NK-92 (cell line): ENCODE results near the gene TUT1.
"Not testable (repeated sequence)": the region's sequence is repeated elsewhere in the genome, so short reads cannot be mapped to it uniquely, and the experiment has no call there.

Source experiments
- DNase-seq: peaks from one replicate; lab custom pipeline; 2025; ENCODE audit not compliant: unreplicated experiment; lab: John Stamatoyannopoulos, UW

Gene TUT1

DNA sequence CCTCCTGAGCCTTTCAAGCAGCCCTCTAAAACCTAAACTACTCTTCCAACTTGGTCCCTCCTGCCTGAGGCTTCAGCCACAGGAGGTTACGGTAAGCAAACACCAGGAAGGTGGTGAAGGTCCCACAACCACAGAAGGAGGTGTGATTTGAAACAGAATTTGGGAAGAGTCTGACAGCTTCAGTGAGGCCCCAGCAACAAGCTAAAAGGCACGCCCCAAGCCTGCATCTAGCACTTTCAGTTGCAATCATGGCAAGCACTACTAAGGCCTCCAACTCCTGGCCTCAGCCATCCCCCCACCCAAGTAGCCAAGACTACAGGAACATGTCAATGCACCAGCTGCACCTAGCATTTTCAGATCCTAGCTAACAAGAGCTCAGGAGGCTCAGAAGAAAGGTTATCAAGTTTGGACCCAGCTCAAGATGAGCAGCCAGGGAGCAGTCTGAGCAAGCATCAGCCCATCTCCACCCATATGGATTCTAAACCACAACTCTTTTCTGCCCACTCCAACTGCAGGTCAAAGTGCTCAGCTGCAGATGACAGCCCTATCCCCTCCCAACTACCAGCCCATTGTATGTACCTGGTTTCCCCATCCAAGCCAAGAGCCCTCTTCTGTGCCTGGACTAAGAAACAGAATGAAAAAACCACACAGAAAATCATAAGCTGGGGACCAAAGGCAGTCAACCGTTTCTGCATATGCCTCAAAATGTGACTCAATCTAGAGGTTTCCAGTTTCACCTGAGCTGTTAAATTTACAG, 34.3 kb downstream of the TUT1 start:
- no peak for DNase-seq

DNA sequence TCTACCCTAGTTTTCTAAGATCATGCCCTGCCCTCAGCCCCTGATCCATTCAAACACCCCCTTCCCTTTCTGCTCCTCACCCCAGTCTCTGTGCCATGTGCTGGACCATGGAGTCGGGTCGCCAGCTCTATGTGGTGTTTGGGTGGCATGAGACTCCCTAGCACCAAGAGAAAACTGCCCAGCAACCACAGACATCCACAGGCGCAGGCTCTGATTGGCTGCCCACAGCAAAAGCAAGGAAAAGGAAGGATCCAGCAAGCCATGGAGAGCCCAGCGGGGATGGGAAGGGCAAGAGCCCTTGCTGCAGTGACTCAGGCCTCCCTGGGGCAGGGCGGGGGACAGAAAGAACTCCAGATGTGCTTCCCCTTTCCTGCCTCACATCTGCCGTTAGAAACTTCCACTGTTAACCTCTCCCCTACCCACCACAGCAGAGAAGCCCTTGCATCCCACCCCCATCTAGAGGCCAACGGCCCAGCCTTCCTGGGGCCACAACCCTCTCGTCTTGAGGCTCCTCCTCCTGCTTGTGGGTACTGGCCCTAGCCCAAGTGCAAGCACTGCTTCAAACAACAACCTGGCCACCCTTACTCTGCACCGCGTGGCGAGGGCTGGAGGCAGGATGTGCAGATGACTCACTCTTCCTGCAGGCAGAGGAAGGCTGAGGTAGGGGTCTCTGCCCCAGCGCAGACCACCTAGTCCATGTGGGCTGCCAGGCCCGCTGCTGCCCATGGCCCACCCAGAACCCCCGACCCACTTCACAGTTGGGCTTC, 35.0 kb downstream of the TUT1 start:
- no peak for DNase-seq

DNA sequence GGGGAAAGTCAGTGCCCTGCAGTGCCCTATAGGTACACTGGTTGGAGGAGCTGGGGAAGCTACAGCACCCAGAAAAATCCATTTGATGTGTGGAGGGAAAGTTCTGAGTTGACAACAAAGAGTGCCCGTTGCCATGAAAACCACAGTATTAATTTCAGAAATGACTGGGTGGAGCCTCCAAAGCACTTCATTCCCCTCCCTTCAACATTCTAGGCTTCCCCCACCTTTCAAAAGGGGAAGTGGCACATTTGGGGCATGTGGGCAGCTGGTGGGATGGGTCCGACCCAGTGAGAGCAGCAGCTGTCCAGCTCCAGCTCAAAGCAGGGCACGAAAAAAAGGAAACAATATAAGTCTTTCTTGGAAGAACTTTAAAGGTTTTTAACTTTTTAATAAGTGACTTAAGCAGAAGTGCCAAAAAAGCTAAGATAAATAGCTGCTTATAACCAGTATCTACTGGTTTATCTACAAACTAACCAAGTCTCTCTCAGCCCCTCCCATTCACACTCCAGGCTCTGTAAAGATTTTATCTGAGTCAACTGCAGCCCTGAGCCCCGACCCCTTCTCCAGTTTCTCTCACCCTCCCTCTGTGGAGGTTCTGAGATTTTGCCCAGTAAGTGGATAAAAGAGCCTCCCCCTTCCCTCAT, 35.7 kb downstream of the TUT1 start:
- no peak for DNase-seq

DNA sequence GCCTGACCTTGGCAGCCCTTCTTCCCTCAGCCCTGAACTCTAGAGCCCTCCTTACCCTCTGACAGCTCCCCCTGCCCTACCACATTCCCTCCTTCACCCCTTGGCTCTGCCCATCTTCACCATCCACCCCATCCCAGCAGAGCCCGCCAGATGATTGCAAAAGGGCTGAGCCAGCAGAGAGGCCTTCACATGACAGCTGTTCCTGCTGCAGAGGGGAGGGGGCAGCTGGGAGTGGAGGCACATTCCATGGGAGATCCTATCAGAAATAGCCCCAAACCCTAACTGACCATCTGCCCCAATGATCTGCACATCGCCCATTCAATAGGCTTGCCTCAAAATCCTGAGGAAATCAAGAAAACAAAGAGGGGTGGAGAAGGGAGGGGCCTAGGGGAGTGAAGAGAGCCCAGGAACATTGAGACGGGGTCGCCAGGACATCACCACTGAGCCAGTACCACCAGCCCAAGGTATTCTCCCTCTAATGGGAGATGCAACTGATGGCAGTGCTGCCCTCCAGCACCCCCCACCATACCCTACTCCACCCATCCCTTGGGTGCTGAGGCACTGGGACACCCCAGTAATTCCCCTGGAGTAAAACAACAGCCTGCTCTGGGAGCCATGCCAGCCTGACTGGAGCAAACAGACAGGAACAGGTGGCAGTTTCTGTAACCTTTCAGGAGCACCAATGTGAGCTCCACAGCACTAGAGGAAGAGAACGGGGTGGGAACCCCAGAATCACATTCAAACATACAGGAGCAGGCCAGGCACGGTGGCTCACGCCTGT, 36.7 kb downstream of the TUT1 start:
- DNase-seq: no peak

DNA sequence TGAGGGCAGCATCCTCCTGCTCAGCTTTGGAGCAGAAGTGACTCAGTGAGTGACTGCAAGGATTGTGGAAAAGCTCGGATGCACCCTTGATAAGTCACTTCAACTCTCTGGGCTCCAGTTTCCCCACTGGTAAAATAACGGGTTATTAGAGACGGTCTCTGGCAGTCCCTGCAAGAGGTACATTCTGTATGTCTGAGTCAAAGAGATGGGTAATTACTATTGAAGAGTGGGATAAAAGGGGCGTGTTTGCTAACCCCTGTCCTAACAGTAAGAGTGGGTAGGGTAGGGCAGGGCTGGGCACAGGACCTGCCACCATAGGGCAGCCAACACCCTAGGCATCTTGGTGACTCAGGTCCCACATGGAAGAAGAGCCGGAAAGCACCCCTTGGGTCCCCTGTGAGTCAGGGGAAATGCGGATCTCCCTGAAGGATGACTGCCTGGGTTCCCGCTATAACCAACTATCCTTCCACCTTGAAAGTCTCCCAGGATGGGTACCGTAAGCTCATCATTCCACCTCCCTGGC, 37.4 kb downstream of the TUT1 start:
- no peak for DNase-seq

DNA sequence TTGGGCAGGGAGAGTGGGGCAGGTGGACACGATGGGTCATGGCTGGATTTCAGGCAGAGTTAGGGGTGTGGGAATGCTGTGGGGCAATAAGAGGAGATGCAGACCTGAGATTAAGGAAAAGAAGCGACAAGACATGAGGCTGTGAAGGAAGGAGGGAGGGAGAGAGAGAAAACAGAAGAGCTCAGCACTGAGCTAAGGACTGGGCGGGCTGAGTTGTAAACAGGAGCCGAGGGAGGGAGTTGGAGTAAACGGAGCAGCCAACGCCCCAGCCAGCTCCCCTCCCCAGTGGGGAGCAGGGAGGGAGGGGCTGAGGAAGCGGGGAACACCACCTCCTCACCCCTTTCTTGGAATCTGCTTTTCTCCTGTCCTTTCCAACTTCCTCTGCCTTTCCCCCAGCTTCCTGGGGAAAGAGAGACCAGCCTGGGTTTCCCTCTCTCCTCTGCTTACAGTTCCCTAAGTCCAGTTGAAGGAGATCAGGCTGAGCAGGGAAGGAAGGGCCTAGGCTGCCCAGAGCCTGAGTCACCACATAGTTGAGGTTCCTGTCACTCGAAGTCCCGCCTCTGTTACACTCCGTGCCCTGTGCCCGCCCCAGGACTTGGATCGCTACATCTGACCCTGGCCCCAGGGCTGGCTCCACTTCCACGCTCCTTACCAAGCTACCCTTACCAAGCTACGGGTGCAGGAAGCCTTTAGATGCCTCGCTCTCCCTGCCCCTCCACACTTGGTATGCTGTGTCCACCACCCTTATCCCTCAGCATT, 38.1 kb downstream of the TUT1 start:
- no peak for DNase-seq

DNA sequence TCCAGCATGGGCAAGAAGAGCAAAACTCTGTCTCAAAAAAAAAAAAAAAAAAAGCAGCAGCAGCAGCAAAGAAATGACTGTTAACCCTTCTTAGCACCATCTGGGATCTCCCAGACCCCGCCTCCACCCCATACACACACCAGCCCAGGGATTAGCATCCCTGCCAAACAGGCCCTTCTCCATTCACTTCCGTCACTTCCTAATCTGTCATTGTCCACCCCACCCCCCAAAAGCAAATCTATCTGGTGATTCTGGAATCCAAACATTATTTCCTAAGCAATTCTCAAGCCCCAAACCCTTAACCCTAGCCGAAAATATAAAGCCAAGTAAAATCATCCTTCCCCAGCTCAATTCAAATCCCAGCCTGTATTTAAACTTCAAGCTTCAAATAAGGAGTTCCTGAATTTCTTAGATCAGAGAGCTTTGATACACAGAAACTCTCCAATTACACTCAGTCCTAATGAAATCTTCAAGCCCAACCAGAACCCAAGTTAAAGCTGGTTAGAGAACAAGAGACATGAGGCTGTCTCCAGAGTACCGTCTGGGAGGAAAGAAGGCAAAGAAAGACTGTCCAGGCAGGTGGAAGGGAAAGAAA, 38.7 kb downstream of the TUT1 start:
- DNase-seq: no peak

DNA sequence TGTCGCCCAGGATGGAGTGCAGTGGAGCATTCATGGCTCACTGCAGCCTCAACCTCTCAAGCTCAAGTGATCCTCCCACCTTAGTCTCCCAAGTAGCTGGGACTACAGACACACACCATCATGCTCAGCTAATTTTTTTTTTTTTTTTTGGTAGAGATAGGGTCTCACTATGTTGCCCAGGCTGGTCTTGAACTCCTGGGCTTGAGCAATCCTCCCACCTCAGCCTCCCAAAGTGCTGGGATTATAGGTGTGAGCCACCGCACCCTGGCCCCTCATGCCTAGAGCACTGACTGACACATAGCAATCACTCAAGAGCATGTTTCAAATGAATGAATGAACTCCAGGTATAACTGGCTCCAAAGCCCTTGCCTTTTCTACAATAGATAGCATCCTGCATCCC, 40.8 kb downstream of the TUT1 start:
- DNase-seq: not testable (repeated sequence)

DNA sequence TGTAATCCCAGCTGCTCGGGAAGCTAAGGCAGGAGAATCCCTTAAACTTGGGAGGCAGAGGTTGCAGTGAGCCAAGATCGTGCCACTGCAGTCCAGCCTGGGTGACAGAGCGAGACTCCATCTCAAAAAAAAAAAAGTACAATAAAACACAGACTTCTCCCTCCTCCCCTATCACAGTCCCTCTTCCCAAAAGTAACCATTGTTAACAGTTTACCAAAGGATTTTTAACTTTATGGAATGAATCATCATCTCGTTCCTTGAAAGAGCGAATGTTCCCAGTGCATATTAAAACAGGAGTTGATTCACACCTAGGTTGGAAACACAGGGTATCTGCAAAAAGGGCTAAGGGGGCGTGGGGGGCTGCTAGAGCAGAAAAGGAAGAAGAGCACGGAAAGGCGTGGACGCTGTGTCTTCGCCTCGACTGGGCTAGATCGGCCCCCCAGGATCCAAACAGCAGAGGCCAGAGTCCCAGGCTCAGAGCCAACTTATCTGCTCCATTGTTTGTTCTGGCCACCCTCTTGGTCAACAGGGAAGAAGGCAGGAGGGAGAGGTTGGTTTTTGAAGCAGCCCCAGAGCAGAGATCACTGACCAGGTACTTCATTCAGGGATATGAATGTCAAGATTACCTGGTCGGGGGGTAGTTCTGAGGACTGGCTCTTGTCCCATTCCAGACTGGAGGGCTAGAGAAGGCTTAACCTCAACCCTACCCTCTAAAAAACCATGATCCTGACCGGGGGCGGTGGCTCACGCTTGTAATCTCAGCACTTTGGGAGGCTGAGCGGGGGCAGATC, 42.6 kb downstream of the TUT1 start:
- DNase-seq: no peak

DNA sequence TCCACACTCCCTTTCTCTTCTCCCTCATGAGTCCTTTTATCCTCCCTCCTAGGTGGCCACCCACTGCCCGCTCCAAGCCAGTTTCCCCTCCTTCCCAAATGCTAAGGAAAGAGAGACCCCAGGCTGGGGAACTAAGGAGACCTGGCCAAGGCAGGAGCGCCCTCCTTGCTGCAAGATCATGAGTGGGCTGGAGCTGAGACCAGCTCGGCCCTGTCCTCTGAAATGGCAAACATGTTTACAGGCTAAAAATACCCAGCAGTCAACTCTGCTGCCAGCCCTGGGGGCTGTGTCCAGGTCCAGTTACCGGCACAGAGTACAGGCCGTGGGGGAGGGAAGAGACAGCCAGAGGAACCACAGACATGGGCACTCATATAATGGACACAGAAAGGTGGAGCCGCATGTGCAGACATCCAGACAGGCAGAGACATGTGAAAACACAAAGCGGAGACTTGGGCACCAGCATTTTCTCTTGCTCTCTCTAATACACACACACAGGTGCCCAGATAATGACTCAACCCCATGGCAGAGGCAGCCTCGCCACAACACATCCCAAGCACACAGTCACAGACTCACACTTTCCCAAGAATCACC, 43.5 kb downstream of the TUT1 start:
- DNase-seq: no peak

DNA sequence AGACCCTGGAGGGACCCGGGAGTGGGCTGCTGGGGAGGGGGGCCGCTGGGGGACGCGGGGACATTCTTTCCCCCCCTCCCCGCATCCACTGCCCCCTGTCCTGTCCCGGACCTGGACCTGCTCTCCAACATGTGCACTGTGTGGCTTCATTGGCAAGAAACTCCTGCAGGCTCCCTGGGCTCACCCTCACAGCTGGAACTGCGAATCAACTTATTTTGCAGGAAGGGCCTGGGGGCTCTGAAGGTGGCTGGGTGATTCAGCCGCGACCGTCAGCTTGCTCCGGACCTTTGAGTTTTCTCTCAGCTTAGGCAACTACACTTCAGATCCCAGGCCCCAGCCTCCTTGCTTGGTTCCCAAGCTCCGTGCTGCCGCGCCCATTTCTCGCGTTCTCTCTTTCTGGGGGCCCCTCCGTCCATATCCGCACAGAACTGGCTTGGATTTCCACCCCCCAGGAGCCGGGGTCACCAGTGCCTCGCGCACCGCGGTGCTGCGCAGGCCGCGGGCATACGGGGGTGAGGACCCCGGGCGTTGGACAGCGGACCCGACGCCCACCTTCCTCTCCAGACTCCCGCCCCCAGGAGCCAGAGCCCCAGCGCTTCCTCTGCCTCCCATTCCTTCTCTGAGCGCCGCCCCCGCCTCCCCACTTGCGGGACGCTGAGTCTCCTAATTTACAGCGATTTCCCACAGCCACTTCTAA, 44.2 kb downstream of the TUT1 start:
- no peak for DNase-seq

DNA sequence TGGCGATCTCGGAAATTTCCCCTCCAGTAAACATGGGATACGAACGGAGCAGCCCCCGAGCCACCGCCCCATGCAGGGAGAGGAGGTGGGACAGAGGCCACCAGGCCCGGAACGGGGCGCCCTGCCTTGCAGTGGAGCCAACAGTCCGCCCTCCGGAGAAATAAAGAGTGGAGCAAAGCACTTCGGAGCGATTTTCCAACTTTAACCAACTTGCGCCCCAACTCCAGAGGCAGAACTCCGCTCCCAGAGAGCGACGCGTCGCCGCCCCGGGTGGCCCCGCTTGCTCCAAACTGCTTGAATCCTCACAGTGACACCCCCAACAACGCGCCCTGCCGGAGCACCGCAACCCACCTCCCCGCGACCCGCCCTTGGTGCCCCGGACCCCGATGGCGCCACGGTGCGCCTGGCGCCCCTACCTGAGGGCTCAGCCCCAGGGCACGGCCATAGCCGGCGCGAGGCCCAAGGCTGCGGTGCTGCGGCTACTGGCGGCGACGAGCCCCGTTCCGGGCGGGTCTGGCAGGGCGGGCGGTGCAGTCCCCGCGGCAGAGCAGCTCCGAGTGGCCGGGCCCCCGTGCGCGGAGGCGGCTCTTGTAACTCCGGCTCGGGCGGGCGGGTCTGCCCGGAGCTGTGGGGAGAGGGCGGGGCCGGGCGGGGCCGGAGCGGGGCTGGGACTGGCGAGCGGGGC, 44.9 kb downstream of the TUT1 start, which contains the start of gene AHNAK:
Gene AHNAK, minus strand, starts transcription at position 563 of the 685 bp plus-strand sequence. CDS start 10,708 bp downstream, outside the sequence.
- no peak for DNase-seq

DNA sequence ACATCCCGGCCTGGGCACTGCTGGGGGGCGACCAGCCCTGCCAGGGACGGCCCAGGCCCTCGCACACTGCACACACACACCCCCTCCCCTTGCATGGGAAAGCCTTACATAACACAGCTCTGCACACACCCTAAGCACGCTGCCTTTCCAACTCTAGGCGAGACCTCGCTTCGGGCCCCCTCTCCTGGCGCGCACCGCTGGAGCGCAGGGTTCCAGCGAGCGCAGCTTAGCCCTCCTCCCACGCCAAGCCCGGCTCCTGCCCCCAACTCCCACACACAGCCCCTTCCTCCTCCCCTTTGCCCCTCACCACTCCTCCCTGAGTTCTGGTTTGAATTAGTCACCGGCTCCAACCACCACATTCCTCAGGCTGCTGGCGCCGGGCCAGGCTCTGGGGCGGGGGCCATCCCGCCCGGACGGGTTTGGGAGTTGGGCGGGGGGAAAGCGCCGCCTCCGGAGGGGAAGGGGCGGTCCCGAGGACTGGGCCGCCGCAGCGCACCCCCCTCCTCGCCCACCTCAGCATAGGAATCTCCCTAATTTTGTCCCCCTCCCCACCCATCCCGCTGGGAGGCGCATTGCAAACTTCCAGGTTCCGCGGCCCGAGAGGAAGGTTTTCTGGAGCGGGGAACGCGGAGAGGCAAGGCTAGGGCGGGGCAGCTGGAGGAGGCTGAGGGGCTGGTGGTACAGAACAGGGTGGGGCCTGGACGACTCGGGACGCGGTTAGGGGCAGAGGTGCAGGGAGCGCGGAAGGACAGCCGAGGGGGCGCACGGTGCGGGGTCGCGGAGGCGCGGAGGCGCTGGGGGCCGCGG, 45.7 kb downstream of the TUT1 start:
- DNase-seq: no peak

DNA sequence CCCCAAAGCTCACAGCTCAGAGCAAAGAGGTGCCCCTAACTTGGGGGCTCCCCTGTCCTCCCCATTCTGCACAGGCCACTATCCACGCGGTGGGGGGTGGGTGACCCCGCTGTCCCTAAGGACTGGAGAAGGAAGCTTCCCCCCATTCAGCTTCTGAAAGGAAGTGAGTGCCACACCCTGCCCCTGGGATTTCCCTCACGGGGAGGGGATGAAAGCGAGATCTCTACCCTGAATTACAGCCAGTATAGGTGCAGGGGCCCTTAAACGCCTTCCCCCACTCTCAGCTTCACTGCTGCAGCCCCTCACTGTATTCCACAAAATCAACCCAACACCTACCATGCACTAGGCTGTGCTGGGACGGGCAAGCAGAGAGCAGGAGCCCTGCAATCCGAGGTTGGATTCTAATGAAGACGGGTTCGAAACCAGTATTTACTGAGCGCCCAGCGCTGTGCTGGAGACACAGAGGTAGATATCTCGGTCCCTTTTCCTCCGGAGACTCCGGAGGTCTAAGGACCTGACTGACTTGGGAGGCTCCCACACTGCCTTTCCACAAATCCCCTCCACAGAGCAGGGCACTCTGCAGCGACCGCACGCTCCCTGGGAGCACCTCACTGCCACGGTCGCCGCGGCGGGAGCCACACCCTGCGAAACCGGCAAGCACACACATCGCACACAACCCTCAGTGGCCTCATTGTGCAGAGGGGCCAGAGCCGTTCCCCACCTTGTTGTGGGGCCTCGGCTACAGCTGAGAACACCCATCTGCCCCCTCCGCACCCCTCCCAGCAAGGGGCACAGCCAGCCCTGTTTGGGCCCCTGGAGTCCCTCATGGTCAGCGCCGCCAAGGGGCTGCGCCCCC, 46.5 kb downstream of the TUT1 start:
- no peak for DNase-seq

DNA sequence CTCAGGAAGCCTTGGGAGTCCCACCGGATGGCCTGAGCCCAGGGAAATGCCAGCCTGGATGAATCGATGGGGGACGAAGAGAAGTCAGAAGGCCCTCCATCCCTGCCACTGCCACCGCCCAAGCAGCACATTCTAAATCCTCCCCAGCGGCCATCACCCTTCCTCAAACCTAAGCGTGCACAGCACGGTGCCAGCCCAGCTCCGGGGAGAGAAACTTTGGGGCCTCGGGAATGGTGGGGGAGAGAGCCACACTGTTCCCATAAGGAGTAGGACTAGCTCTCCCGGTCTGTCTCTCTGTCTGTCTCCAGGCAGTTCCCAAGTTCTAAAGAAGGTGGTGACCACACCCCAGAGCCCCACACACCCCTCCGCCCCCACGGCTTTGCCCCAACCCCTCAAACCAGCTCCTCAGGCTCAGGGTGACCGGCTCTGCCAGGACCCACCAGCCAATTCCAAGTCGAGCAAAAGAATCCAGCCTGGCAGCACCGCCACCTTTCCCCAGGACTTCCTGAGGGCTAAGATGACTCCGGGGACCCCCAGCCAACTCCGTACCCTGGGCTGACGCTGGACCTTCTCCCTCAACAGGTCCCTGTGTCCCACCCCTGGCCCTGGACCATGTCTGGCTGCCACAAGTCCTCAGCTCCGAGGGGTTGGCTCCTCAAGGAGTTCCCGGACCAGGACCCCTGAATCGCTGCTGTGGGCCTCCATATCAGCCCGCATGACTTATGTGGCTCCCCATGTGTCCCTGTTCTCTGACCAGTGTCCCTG, 47.5 kb downstream of the TUT1 start:
- no peak for DNase-seq
